K562 (cell line): ENCODE results near the gene EPHB4. TPM values are rescaled to one million over a fixed set of nuclear protein-coding genes. Genes with fewer than 3 reads are reported as not detected.
A peak's percentile ranks its signal among the peaks of the same experiment; 100 is the strongest.

Experiments used
- ATF7 ChIP-seq: fragments of 450-650 bp; IDR thresholded peaks from 2 replicates; pipeline ENCODE4 v1.7.1; 2014; ENCODE audit warnings: mild to moderate bottlenecking, moderate library complexity
- BACH1 ChIP-seq: fragments of 200-800 bp; sonication (Bioruptor generic); IDR thresholded peaks from 2 replicates; pipeline ENCODE4 v1.6.1; 2016; ENCODE audit warnings: missing genetic modification characterization, missing compliant biosample characterization
- CREB1 ChIP-seq, 2 experiments: sonication (generic) in 1 of 2; formaldehyde crosslinking in 1 of 2; IDR thresholded peaks; 2 replicates each; pipeline versions ENCODE4 v1.6.1 to v1.8.0; 2012 to 2022; ENCODE audit warnings: inconsistent platforms in 1 of 2, mild to moderate bottlenecking in 1 of 2, missing genetic modification reagents in 1 of 2, moderate library complexity in 1 of 2
- DMBX1 ChIP-seq: fragments of 250-450 bp; sonication (Bioruptor Pico); IDR thresholded peaks from 2 replicates; pipeline ENCODE4 v1.8.0; 2022; ENCODE audit warnings: inconsistent platforms, mild to moderate bottlenecking, moderate library complexity, borderline replicate concordance
- FIP1L1 ChIP-seq: fragments of 200-400 bp; formaldehyde crosslinking; IDR thresholded peaks from 2 replicates; pipeline ENCODE4 v1.6.1; 2018; ENCODE audit warnings: mild to moderate bottlenecking, low read depth, low read length; ENCODE audit not compliant: poor library complexity, severe bottlenecking
- KDM1A ChIP-seq, 2 experiments: fragments of 450-650 bp; IDR thresholded peaks; 2 replicates each; pipeline ENCODE4 v1.6.1; 2016; ENCODE audit warnings: mild to moderate bottlenecking in 2 of 2
- KDM4B ChIP-seq, 2 experiments: fragments of 450-650 bp in 1 of 2; sonication (generic) in 1 of 2; IDR thresholded peaks; 2 replicates each; pipeline ENCODE4 v1.6.1; 2016 to 2017; ENCODE audit warnings: borderline replicate concordance in 2 of 2, antibody characterized with exemption in 1 of 2, low read depth in 1 of 2, mild to moderate bottlenecking in 1 of 2
- KLF1 ChIP-seq: fragments of 450-650 bp; IDR thresholded peaks from 2 replicates; pipeline ENCODE4 v1.6.1; 2016; ENCODE audit warnings: missing genetic modification characterization, missing compliant biosample characterization
- L3MBTL2 ChIP-seq: fragments of 450-650 bp; IDR thresholded peaks from 2 replicates; pipeline ENCODE4 v1.6.1; 2016; ENCODE audit warnings: mild to moderate bottlenecking, moderate library complexity
- MIER1 ChIP-seq: fragments of 450-650 bp; IDR thresholded peaks from 2 replicates; pipeline ENCODE4 v1.6.1; 2016; ENCODE audit warnings: antibody characterized with exemption, mild to moderate bottlenecking, low read depth
- MLLT1 ChIP-seq, 2 experiments: fragments of 450-650 bp; IDR thresholded peaks; 2 replicates each; pipeline ENCODE4 v1.6.1; 2016
- NCOR1 ChIP-seq: fragments of 450-650 bp; IDR thresholded peaks from 2 replicates; pipeline ENCODE4 v1.6.1; 2016; ENCODE audit warnings: mild to moderate bottlenecking, moderate library complexity
- NELFE ChIP-seq: IDR thresholded peaks from 2 replicates; pipeline ENCODE4 v1.6.1; 2011; ENCODE audit warnings: mild to moderate bottlenecking; ENCODE audit not compliant: insufficient read depth, insufficient read length
- NFE2 ChIP-seq: IDR thresholded peaks from 2 replicates; pipeline ENCODE4 v1.6.1; 2014; ENCODE audit warnings: antibody characterized with exemption, low read depth
- NR1H2 ChIP-seq: sonication (generic); formaldehyde crosslinking; IDR thresholded peaks from 2 replicates; pipeline ENCODE4 v1.4.0; 2020; ENCODE audit warnings: mild to moderate bottlenecking, missing genetic modification reagents
- RCOR1 ChIP-seq, 2 experiments: IDR thresholded peaks; 2 replicates each; pipeline ENCODE4 v1.6.1; 2012; ENCODE audit warnings: low read depth in 2 of 2, low read length in 2 of 2, borderline replicate concordance in 1 of 2, improper control_type of control experiment in 1 of 2
- THRA ChIP-seq: fragments of 450-650 bp; IDR thresholded peaks from 2 replicates; pipeline ENCODE4 v1.6.1; 2017; ENCODE audit warnings: mild to moderate bottlenecking, moderate library complexity
- ZBTB2 ChIP-seq: fragments of 450-650 bp; IDR thresholded peaks from 2 replicates; pipeline ENCODE4 v1.6.1; 2016; ENCODE audit warnings: antibody characterized with exemption
- ZC3H11A ChIP-seq: IDR thresholded peaks from 2 replicates; pipeline ENCODE4 v1.6.1; 2012; ENCODE audit warnings: low read depth, low read length, improper control_type of control experiment
- ZNF395 ChIP-seq: fragments of 200-800 bp; sonication (Bioruptor generic); IDR thresholded peaks from 2 replicates; pipeline ENCODE4 v1.6.1; 2017; ENCODE audit warnings: missing genetic modification characterization, missing compliant biosample characterization
- ZNF561 ChIP-seq: fragments of 450-650 bp; formaldehyde crosslinking; conservative IDR thresholded peaks from 2 replicates; pipeline ENCODE4 v1.4.0; 2020; ENCODE audit warnings: mild to moderate bottlenecking, moderate library complexity
- ZNF785 ChIP-seq: fragments of 250-450 bp; sonication (Bioruptor Pico); IDR thresholded peaks from 2 replicates; pipeline ENCODE4 v1.4.0; 2020; ENCODE audit warnings: mild to moderate bottlenecking
- ZNF79 ChIP-seq: fragments of 250-450 bp; sonication (Bioruptor Pico); IDR thresholded peaks from 2 replicates; pipeline ENCODE4 v1.4.0; 2020; ENCODE audit warnings: low read depth, mild to moderate bottlenecking, moderate library complexity
- polyA plus RNA-seq, 8 experiments: library from polyadenylated mRNA; depleted of rRNA in 4 of 8; stranded (reverse) in 5 of 8; unstranded in 3 of 8; fragments of >200 nt; fragmentation: Nextera tagmentation in 2 of 8; fragmentation: Illumina TruSeq in 1 of 8; extraction: Ambion mirVana in 2 of 8; extraction: Trizol in 1 of 8; gene quantifications; 2 replicates each; pipeline versions ENCODE4 v1.2.1 to v1.2.3, GENCODE V29; 2011 to 2014; ENCODE audit warnings: inconsistent platforms in 1 of 8, missing spikeins in 1 of 8
- total RNA-seq, 7 experiments: library from RNA; depleted of rRNA in 6 of 7; stranded (reverse); fragments of >200 nt in 6 of 7; fragmentation: Illumina TruSeq in 2 of 7; extraction: Trizol in 2 of 7; gene quantifications; 2 replicates each; pipeline versions ENCODE4 v1.2.1 to v1.2.3, GENCODE V29; 2011 to 2021; ENCODE audit warnings: low replicate concordance in 1 of 7

The EPHB4 gene
- total and polyA plus RNA-seq, 9 of the 15 experiments (the other 6 are each of a cell fraction or from before 2014, with no cell fraction given): 1.2 to 82.1 (median 37.9) TPM

- TF ChIP-seq BACH1 (tag) (no peak; the same call in 1 of the 2 replicates), KDM4B (IDR thresholded peaks at IDR 0.05; ENCODE audit: borderline replicate concordance in 2 of 2, low read depth in 1 of 2) (peak in 1 of 2 experiments; percentile 69; a peak in 1 of 4 replicates), ZBTB2 (peak; percentile 94), ZNF395 (CRISPR knock-in tag) (peak; percentile 91; the same call in 1 of the 2 replicates), THRA (no peak), L3MBTL2 (peak; percentile 94), ZC3H11A (peak; percentile 92), MIER1 (no peak), NFE2 (no peak), RCOR1 (IDR thresholded peaks at IDR 0.05; ENCODE audit: borderline replicate concordance in 1 of 2, low read depth in 2 of 2, low read length in 2 of 2) (peak in 1 of 2 experiments; percentile 62; a peak in 1 of 4 replicates), DMBX1 (peak; percentile 71; the same call in 1 of the 2 replicates), ATF7 (peak; percentile 88), KDM1A (IDR thresholded peaks at IDR 0.05) (no peak), FIP1L1 (peak; percentile 94), CREB1 (IDR thresholded peaks at IDR 0.05) (peak; percentile 71; the same call in 1 of the 2 replicates), CREB1 (CRISPR knock-in tag; IDR thresholded peaks at IDR 0.05) (peak; percentile 85), NELFE (peak; percentile 74), MLLT1 (IDR thresholded peaks at IDR 0.05) (no peak), NCOR1 (no peak; the same call in 1 of the 2 replicates), ZNF785 (no peak), NR1H2 (peak; percentile 33; the same call in 1 of the 2 replicates), ZNF79 (no peak), ZNF561 (CRISPR knock-in tag) (peak; percentile 73; the same call in 1 of the 2 replicates), KLF1 (tag) (peak; percentile 72; the same call in 1 of the 2 replicates)
These were observed 47.4 kb upstream of the EPHB4 start, which contains the start of gene SRRT (continued) for GRCh38 chr7:100874577-100875355.
